ENCODE results near the gene GPATCH4.

GRCh38 chr1:156629823-156630449 lies 28.7 kb upstream of the GPATCH4 start:
- TF ChIP-seq, protein P1, sequence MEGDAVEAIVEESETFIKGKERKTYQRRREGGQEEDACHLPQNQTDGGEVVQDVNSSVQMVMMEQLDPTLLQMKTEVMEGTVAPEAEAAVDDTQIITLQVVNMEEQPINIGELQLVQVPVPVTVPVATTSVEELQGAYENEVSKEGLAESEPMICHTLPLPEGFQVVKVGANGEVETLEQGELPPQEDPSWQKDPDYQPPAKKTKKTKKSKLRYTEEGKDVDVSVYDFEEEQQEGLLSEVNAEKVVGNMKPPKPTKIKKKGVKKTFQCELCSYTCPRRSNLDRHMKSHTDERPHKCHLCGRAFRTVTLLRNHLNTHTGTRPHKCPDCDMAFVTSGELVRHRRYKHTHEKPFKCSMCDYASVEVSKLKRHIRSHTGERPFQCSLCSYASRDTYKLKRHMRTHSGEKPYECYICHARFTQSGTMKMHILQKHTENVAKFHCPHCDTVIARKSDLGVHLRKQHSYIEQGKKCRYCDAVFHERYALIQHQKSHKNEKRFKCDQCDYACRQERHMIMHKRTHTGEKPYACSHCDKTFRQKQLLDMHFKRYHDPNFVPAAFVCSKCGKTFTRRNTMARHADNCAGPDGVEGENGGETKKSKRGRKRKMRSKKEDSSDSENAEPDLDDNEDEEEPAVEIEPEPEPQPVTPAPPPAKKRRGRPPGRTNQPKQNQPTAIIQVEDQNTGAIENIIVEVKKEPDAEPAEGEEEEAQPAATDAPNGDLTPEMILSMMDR (IDR thresholded peaks at IDR 0.05 in 4 of 5, conservative IDR thresholded peaks at IDR 0.05 in 1 of 5) = no peak
- no peak for TF ChIP-seq POLR2A (IDR thresholded peaks at IDR 0.05)

Measured in gastrocnemius medialis (tissue), 4 donors.